ENCODE data around the gene SEMG2.

The SEMG2 gene

GRCh38 chr20:45211569-45212474 lies 9.4 kb upstream of the SEMG2 start:
- Histone ChIP-seq H3K27ac (ENCODE audit: low read length) (no peak overlapping the region), H3K27me3 (ENCODE audit: insufficient read depth, low read length, poor library complexity) (peaks cover 20% of the 10 kb centered on the region), H3K36me3 (ENCODE audit: insufficient read depth, low read length) (no peaks in the 10 kb centered on the region), H3K79me2 (ENCODE audit: insufficient read depth, low read length) (no peaks in the 10 kb centered on the region), H3K4me3 (ENCODE audit: low read depth in 1 of 2, low read length in 2 of 2) (no peak overlapping the region), H4K20me1 (ENCODE audit: insufficient read depth, low read length) (no peaks in the 10 kb centered on the region), H3K4me2 (ENCODE audit: insufficient read depth, low read length) (no peak overlapping the region), H3K9ac (ENCODE audit: low read depth, low read length) (no peak overlapping the region), H3K4me1 (ENCODE audit: insufficient read depth, low read length) (no peaks in the 10 kb centered on the region), H3K9me3 (ENCODE audit: insufficient read depth, low read length, severe bottlenecking) (no peaks in the 10 kb centered on the region), H2AFZ (ENCODE audit: low read depth, low read length) (no peak overlapping the region)
- no peak for DNase-seq
- TF ChIP-seq CTCF (IDR thresholded peaks at IDR 0.05; ENCODE audit: borderline replicate concordance, extremely low read depth, low read length, poor library complexity, severe bottlenecking): no peak
- ATAC-seq (ENCODE audit: insufficient read depth, low read depth): no peak

- H3K79me2 ChIP-seq (ENCODE audit: insufficient read depth, low read length): no peaks in the 10 kb centered on the region
- no peaks in the 10 kb centered on the region for H3K36me3 ChIP-seq (ENCODE audit: insufficient read depth, low read length)
- DNase-seq (no peak), ATAC-seq (ENCODE audit: insufficient read depth, low read depth) (no peak)
- H3K4me1 ChIP-seq (ENCODE audit: insufficient read depth, low read length): no peaks in the 10 kb centered on the region
- no peaks in the 10 kb centered on the region for H3K9me3 ChIP-seq (ENCODE audit: insufficient read depth, low read length, severe bottlenecking)
- peaks cover 11% of the 10 kb centered on the region for H3K27me3 ChIP-seq (ENCODE audit: insufficient read depth, low read length, poor library complexity)
- no peak overlapping the region for H2AFZ ChIP-seq (ENCODE audit: low read depth, low read length)
- no peak overlapping the region for H3K4me3 ChIP-seq (ENCODE audit: low read depth in 1 of 2, low read length in 2 of 2)
- H3K9ac ChIP-seq (ENCODE audit: low read depth, low read length): no peak overlapping the region
- no peak overlapping the region for H3K27ac ChIP-seq (ENCODE audit: low read length)
- no peaks in the 10 kb centered on the region for H4K20me1 ChIP-seq (ENCODE audit: insufficient read depth, low read length)
- TF ChIP-seq EZH2 (IDR thresholded peaks at IDR 0.05; ENCODE audit: borderline replicate concordance, low read depth, low read length, severe bottlenecking): no peak
- no peak for TF ChIP-seq CTCF (IDR thresholded peaks at IDR 0.05; ENCODE audit: borderline replicate concordance, extremely low read depth, low read length, poor library complexity, severe bottlenecking)
- H3K4me2 ChIP-seq (ENCODE audit: insufficient read depth, low read length): no peak overlapping the region
Observed at GRCh38 chr20:45212836-45213235, 8.3 kb upstream of the SEMG2 start.

- DNase-seq: no peak
- Histone ChIP-seq H3K9ac (ENCODE audit: low read depth, low read length) (no peak overlapping the region), H2AFZ (ENCODE audit: low read depth, low read length) (no peak overlapping the region), H3K4me2 (ENCODE audit: insufficient read depth, low read length) (no peak overlapping the region), H3K27me3 (ENCODE audit: insufficient read depth, low read length, poor library complexity) (peaks cover 27% of the 10 kb centered on the region), H3K4me3 (ENCODE audit: low read depth in 1 of 2, low read length in 2 of 2) (no peak overlapping the region), H4K20me1 (ENCODE audit: insufficient read depth, low read length) (no peaks in the 10 kb centered on the region), H3K4me1 (ENCODE audit: insufficient read depth, low read length) (no peaks in the 10 kb centered on the region), H3K9me3 (ENCODE audit: insufficient read depth, low read length, severe bottlenecking) (no peaks in the 10 kb centered on the region), H3K79me2 (ENCODE audit: insufficient read depth, low read length) (no peaks in the 10 kb centered on the region), H3K36me3 (ENCODE audit: insufficient read depth, low read length) (no peaks in the 10 kb centered on the region), H3K27ac (ENCODE audit: low read length) (no peak overlapping the region)
- no peak for ATAC-seq (ENCODE audit: insufficient read depth, low read depth)
- no peak for TF ChIP-seq CTCF (IDR thresholded peaks at IDR 0.05; ENCODE audit: borderline replicate concordance, extremely low read depth, low read length, poor library complexity, severe bottlenecking)
- no peak for TF ChIP-seq EZH2 (IDR thresholded peaks at IDR 0.05; ENCODE audit: borderline replicate concordance, low read depth, low read length, severe bottlenecking)
Observed at GRCh38 chr20:45218124-45218523, 3.0 kb upstream of the SEMG2 start.

Measured in DND-41 (cell line).